GM21717 (cell line): ENCODE measurements around the gene MT3.

Source experiments
- ATAC-seq: cut with Tn5 transposase; IDR thresholded peaks from one replicate; pipeline ENCODE4 v1.9.1; 2021; ENCODE audit warnings: mild to moderate bottlenecking, moderate library complexity; ENCODE audit not compliant: unreplicated experiment

Gene MT3

DNA sequence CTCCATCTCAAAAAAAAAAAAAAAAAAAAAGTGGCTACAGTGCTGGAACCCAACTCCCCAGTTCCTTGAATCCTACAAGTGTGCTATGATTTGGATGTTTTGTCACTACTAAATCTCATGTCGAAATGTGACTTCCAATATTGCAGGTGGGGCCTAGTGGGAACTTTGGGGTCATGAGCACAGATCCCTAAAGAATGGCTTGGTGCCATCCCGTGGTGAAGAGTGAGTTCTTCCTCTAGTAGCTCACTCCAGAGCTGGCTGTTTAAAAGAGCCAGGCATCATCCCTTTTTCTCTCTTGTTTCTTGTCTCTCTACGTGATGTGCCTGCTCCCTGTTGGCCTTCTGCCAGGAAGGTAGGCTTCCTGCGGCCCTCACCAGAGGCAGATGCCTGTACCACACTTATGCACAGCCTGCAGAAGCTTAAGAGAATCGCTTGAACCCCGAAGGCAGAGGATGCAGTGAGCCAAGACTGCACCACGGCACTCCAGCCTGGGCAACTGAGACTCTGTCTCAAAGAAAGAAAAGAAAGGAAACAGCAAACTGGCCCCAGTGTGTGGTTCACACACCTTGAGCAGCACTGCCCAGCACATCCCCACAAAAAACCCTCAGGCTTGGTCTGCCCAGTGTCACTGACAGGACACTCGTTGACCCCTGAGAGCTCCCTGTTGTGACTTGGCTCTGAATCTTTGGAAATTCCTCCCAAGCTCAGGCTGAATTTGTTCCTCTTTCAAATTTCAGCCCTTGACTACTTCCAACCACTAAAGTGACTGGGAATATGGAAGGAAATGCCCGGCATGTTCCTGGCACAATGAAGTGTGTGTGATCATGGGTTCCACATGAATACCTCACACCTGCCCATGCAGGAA, 39.4 kb downstream of the MT3 start:
- no peak for ATAC-seq

DNA sequence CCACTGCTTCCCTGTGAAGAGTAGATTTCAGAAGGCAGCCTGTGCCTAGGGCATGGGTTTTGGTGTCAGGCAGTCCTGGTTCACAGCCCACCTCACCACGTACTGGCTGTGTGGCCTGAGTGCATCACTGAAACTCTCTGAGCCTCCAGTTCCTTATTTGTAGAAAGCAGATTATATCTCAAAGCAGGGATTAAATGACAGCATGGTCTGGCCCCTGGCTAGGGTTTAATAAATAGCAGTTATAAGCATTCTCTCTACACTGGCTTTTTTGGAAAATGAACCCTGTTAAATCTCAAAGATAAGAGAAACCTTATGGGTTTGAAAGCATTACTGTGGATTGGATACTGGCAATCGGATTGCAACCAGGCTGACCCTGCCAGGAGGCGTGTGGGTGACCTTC, 40.2 kb downstream of the MT3 start:
- ATAC-seq: no peak

DNA sequence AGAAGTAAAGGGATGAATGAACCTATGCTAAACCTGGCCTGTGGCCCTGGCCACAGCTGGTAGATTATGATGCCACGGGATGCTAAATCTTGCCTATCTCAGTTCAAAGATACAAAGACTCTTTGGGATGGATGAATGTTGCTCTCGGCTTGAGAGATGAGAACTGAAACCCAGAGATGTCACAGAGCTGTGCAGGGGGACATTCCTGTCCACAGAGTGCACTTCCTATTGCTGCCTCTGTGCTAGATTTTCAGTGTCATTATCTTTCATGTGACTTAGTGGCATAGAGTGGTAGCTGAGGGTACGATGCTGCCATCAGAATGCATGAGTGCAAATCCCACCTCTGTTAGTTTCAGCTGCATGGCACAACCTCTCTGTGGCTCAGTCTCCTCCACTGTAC, 40.8 kb downstream of the MT3 start:
- peak; percentile 76 for ATAC-seq

DNA sequence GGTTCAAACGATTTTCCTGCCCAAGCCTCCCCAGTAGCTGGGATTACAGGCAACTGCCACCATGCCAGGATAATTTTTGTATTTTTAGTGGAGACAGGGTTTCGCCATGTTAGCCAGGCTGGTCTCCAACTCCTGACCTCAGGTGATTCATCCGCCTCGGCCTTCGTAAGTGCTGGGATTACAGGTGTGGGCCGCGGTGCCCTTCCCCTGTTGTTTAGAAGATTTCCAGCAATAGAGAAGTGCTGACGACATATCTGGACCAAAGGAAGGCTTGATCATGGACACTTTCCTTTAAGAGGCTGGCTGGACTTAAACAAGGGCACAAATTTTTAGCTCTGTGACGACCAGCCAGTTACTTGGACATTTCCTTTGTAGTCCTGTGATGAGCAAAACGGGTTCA, 41.9 kb downstream of the MT3 start:
- no peak for ATAC-seq

DNA sequence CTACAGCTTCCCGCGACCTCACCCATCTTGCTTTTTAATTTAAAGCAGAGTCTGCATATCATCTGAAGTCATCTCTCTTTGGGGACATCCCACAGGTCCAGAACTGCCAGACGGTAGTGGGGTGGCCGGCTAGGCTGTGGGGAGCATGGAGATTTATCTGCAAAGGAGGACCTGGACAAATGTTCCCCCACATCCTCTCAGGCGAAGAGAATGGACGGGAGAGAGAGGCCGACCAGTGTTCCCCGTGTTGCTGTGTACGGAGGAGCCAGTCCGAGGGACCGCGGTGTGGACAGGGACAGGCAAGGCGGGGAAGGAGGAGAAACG, 42.5 kb downstream of the MT3 start:
- ATAC-seq: no peak

DNA sequence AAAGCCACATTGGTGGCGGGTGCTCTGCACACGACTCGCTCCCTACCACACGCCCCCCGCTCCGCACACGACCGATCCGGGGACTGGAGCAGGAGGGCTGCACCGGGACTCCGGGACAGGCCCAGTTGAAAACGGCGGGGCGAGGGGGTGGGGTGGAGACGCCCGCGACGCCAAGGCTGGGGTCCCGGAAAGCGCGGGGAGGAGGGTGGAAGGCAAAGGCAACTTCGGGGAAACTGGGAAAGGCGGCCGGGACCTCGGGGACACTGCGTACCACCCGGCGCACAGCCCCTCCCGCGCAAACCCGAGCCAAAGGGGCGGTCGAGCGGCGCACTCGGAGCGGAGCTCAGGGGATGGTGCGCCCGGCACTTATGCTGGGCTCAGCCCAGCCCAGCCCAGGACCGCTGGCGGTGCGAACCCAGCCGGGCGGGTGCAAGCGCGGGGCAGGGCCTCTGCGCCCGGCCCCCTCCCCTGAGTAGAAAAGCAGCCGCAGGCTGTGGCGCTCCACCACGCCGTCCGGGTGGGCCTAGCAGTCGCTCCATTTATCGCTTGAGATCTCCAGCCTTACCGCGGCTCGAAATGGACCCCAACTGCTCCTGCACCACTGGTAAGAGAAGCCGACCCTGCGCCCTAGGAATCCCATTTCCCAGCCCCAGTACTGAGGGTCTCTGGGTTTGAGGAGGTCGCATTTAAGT, 43.0 kb downstream of the MT3 start, which contains the start of gene MT1M:
TSS of gene MT1M (plus strand) at position 504 of the 692 bp plus-strand sequence. CDS start at position 577, 73 bp downstream.
- no peak for ATAC-seq

DNA sequence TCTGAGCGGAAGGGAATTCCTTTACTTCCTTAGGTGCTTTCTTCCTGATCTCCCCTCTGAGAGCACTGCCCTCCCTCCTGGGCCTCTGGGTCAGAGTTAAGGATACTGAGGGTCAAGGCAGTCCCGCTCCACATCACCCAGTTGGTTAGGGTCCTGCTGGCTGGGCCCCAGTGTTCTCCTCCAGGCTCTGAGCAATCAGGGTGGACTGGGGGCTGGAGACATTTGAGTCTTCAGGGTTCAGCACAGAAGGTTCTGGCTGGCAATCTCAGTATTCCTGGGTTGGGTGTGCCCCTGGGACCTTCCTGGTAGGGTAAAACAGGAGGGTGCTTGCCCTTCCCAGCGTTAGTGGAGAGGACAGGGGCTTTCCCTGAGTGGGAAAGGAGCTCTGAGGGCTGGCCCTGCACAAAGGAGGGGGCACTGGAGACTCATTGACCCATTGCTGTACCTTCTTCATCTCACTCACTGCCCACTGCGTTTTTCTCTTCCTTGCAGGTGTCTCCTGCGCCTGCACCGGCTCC, 43.6 kb downstream of the MT3 start:
- no peak for ATAC-seq

DNA sequence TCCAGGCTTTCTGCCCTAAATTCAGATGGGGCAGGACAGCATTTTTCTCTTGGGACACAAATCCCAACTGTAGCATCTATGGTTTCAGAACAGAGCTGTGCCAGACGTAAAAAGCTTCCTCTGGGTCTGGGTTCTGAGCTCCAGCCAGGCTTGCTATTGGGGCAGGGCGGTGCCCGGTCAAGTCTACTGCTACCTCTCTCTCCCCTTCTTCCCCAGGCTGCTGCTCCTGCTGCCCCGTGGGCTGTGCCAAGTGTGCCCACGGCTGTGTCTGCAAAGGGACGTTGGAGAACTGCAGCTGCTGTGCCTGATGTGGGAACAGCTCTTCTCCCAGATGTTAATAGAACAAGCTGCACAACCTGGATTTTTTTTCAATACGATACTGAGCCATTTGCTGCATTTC, 44.2 kb downstream of the MT3 start:
- no peak for ATAC-seq

DNA sequence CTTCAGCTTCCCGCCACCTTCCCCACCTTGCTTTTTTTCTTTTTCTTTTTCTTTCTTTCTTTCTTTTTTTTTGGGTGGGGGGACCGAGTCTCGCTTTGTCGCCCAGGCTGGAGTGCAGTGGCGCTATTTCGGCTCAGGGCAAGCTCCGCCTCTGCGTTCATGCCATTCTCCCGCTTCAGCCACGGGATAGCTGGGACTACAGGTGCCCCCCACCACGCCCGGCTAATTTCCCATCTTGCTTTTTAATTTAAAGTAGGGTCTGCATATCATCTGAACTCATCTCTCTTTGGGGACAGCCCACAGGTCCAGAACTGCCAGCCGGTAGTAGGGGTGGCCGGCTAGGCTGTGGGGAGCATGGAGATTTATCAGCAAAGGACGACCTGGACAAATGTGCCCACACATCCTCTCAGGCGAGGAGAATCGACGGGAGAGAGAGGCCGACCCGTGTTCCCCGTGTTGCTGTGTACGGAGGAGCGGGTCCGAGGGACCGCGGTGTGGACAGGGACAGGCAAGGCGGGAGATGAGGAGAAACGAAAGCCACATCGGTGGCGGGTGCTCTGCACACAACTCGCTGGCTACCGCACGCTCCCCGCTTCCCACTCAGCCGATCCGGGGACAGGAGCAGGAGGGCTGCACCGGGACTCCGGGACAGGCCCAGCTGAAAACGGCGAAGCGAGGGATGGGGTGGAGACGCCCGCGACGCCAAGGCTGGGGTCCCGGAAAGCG, 45.5 kb downstream of the MT3 start:
- ATAC-seq: no peak

DNA sequence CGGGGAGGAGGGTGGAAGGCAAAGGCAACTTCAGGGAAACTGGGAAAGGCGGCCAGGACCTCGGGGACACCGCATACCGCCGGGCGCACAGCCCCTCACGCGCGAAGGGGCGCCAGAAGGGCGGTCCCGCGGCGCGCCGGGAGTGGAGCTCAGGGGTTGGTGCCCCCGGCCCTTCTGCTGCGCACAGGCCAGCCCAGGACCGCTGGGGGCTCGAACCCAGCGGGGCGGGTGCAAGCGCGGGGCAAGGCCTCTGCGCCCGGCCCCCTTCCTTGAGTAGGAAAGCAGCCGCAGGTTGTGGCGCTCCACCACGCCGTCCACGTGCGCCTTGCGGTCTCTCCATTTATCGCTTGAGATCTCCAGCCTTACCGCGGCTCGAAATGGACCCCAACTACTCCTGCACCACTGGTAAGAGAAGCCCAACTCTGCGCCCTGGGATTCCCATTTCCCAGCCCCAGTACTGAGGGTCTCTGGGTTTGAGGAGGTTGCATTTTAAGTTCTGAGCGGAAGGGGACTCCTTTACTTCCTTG, 46.2 kb downstream of the MT3 start:
- ATAC-seq: no peak

DNA sequence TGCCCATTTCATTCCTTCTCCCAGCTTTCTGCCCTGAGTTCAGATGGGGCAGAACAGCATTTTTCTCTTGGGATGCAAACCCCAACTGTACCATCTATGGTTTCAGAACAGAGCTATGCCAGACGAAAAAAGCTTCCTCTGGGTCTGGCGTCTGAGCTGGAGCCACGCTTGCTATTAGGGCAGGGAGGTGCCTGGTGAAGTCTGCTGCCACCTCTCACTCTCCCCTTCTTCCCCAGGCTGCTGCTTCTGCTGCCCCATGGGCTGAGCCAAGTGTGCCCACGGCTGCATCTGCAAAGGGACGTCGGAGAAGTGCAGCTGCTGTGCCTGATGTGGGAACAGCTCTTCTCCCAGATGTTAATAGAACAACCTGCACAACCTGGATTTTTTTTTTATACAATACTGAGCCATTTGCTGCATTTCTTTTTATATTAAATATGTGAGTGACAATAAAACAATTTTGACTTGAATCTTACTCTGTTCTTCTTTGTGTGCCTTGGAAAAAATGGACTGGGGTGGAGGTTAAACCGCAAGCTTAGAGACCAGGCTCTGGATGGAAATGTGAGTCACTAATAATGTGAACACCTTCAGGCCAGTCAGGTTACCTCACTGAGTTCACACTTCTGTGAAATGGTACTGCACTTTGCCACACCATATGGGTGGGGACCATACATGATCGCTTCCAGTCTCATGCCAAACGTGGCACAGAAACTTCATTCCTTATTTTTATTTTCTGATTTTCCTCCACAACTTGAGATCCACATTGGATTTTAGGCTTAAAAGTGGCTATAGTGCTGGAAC, 47.5 kb downstream of the MT3 start:
- no peak for ATAC-seq

DNA sequence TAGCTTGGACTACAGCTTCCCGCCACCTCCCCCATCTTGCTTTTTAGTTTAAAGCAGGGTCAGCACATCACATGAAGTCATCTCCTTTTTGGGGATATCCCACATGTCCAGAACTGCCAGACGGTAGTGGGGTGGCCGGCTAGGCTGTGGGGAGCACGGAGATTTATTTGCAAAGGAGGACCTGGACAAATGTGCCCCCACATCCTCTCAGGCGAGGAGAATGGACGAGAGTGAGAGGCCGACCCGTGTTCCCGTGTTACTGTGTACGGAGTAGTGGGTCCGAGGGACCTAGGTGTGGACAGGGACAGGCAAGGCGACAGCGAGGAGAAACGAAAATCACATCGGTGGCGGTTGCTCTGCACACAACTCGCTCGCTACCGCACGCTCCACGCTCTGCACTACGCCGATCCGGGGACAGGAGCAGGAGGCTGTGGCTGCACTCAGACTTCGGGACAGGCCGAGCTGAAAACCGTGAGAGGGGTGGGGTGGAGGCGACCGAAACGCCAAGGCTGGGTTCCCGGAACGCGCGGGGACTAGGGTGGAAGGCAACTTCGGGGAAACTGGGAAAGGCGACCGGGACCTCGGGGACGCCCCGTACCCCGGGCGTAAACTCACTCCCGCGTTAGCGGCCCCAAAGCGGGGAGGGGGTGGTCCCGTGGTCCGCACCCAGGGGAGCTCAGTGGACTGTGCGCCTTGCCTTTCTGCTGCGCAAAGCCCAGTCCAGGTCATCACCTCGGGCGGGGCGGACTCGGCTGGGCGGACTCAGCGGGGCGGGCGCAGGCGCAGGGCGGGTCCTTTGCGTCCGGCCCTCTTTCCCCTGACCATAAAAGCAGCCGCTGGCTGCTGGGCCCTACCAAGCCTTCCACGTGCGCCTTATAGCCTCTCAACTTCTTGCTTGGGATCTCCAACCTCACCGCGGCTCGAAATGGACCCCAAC, 48.8 kb downstream of the MT3 start, which contains the start of gene MT1A:
TSS of gene MT1A (plus strand) at position 853 of the 937 bp plus-strand sequence. CDS start at position 926, 73 bp downstream.
- ATAC-seq: no peak

DNA sequence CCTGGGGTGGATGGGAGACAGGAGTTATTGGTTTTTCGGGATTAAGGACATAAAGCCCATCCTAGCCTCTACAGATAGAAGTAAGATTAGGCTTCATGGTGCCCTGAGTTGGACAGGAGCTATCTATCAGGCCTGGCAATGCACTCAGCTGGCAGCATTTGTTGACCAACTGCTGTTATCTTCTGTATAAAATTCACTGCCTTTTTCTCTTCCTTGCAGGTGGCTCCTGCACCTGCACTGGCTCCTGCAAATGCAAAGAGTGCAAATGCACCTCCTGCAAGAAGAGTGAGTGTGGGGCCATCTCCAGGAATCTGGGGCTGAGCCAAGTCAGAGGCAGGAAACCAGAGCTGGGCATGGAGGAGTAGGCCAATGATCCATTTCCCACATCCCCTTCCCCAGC, 49.7 kb downstream of the MT3 start:
- ATAC-seq: no peak

DNA sequence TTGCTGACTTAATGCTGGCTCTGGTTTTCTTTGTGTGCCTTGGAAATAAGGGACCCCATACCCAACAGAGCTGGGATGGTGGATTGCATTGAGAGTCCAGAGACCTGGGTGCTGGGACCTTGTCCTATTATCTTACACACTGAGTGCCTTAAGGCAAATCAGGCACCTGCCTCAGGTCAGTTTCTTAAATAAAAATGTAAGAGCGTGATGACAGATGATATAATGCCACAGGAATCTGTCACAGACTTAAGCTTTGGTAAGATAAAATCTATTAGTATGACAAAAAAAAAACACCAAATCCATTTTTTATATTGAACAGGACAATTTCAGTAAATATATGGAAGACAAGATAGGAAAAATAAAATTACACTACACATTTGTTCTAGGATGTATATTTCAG, 50.7 kb downstream of the MT3 start:
- no peak for ATAC-seq
